ENCODE measurements around the gene DPF1. TPM values are rescaled to one million over a fixed set of nuclear protein-coding genes. Genes with fewer than 3 reads are reported as not detected.
"Not testable (repeated sequence)": the region's sequence is repeated elsewhere in the genome, so short reads cannot be mapped to it uniquely, and the experiment has no call there.

The DPF1 gene
- total RNA-seq, 1 experiment from 2014 or later: 7.5 TPM

DNA sequence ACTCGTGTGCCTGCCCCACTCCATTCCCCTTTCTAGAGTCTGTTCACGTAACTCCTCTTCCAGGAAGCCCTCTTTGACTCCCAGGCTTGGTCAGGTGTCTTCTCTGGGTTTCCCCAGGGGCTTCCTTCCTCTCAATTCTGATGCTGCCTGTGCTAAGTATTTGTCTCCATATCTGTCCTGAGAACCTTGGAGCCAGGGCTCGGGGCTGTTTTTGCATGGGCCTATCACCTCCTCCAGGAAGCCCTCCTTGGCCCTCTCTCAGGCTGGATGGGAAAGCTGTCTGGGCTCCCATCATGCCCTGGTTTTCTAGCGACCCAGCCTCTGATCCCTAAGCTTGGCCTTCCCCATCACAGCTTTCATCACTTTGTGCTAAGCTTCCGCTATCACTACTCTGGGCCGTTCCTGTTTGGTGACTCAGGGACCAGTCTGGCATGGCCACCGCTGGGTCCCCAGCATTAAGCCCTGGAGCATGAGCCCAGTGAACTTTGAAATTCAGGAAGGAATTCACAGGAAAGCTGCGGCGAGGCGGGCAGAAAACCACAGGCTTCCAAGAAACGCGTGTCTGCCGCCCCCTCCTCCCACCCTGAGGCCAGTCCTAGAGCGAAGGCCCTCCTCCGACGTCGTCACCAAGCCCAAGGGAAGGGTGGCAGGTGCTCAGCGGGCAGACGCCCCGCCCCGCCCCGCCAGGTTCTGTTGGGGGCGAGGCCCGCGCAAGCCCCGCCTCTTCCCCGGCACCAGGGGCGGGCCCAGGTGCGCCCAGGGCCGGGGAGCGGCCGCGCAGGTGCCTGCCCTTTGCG, 39.9 kb upstream of the DPF1 start:
- BruUV-seq (replicated peaks): TSS peak; percentile 89
- CTCF ChIA-PET: no interaction called here
- no peaks in the 10 kb centered on the region for H3K27me3 ChIP-seq (ENCODE audit: control insufficient read depth, insufficient read depth, low read length)

DNA sequence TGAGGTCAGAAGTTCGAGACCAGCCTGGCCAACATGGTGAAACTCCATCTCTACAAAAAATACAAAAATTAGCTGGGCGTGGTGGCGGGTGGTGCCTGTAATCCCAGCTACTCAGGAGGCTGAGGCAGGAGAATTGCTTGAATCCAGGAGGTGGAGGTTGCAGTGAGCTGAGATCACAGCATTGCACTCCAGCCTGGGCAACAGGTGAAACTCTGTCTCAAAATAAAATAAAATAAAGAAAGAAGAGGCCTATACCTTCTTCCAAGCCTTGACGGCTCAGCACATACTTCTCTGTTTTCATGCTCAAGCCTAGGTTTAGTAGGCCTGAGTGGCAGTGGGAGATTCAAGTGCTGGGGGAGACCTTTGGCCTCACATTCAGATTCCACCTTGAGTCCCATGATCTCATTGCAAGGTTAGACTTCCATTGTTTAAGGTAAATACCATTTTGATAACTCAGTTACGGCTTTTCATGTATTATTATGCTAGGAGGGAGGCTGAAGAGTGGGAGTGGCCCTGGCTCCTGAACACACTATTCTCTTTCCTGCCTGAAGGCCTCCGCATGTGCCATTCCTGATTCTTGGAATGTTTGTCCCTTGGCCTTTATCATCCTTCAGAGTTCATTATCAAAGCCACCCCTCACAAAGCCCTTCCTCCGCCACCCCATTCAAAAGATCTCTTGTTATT, 38.7 kb upstream of the DPF1 start:
- ChIA-PET CTCF (interaction anchor here (0.6 kb wide), 1 partner anchor 70 kb away, joined by 4 read pairs; no protein-coding TSS in a partner anchor), POLR2A (no interaction called here)
- no TSS peak for BruUV-seq (replicated peaks)
- Histone ChIP-seq H3K27ac (ENCODE audit: low read length) (peak overlapping the region; percentile 81), H3K36me3 (ENCODE audit: control insufficient read depth, insufficient read depth, low read length) (no peaks in the 10 kb centered on the region), H3K27me3 (ENCODE audit: control insufficient read depth, insufficient read depth, low read length) (no peaks in the 10 kb centered on the region), H3K9me3 (ENCODE audit: control insufficient read depth, insufficient read depth, low read depth, low read length) (no peaks in the 10 kb centered on the region), H3K4me3 (ENCODE audit: low read depth in 2 of 2, low read length in 2 of 2) (no peak overlapping the region), H3K4me1 (ENCODE audit: control insufficient read depth, insufficient read depth, low read length) (peaks cover 20% of the 10 kb centered on the region)
- TF ChIP-seq, protein P1, sequence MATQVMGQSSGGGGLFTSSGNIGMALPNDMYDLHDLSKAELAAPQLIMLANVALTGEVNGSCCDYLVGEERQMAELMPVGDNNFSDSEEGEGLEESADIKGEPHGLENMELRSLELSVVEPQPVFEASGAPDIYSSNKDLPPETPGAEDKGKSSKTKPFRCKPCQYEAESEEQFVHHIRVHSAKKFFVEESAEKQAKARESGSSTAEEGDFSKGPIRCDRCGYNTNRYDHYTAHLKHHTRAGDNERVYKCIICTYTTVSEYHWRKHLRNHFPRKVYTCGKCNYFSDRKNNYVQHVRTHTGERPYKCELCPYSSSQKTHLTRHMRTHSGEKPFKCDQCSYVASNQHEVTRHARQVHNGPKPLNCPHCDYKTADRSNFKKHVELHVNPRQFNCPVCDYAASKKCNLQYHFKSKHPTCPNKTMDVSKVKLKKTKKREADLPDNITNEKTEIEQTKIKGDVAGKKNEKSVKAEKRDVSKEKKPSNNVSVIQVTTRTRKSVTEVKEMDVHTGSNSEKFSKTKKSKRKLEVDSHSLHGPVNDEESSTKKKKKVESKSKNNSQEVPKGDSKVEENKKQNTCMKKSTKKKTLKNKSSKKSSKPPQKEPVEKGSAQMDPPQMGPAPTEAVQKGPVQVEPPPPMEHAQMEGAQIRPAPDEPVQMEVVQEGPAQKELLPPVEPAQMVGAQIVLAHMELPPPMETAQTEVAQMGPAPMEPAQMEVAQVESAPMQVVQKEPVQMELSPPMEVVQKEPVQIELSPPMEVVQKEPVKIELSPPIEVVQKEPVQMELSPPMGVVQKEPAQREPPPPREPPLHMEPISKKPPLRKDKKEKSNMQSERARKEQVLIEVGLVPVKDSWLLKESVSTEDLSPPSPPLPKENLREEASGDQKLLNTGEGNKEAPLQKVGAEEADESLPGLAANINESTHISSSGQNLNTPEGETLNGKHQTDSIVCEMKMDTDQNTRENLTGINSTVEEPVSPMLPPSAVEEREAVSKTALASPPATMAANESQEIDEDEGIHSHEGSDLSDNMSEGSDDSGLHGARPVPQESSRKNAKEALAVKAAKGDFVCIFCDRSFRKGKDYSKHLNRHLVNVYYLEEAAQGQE (IDR thresholded peaks at IDR 0.05; ENCODE audit: insufficient read depth in 1 of 2, low read depth in 2 of 2, low read length in 1 of 2): no peak
- in situ Hi-C loops (cut with HindIII; ENCODE audit: low pct_unique_long_range_greater_than_20kb, low sequenced_read_pairs) (no loop called here), intact Hi-C loops (cut with micrococcal nuclease; ENCODE audit: unreplicated experiment) (no loop called here)
- DNase-seq (ENCODE audit: low read depth, low spot score) (no peak), ATAC-seq (no peak)

More for the DNA sequence above, 39.9 kb upstream of the DPF1 start:
- TF ChIP-seq TCF7L2 (IDR thresholded peaks at IDR 0.05; ENCODE audit: low read depth, low read length) (no peak), POLR2AphosphoS5 (IDR thresholded peaks at IDR 0.05; ENCODE audit: low read depth, low read length) (no peak), SIN3A (IDR thresholded peaks at IDR 0.05; ENCODE audit: borderline replicate concordance, insufficient read depth, low read depth, low read length) (no peak)
- TF ChIP-seq, protein P1 (IDR thresholded peaks at IDR 0.05; ENCODE audit: insufficient read depth in 1 of 2, low read depth in 2 of 2, low read length in 1 of 2): no peak
- TF ChIP-seq, protein P2, sequence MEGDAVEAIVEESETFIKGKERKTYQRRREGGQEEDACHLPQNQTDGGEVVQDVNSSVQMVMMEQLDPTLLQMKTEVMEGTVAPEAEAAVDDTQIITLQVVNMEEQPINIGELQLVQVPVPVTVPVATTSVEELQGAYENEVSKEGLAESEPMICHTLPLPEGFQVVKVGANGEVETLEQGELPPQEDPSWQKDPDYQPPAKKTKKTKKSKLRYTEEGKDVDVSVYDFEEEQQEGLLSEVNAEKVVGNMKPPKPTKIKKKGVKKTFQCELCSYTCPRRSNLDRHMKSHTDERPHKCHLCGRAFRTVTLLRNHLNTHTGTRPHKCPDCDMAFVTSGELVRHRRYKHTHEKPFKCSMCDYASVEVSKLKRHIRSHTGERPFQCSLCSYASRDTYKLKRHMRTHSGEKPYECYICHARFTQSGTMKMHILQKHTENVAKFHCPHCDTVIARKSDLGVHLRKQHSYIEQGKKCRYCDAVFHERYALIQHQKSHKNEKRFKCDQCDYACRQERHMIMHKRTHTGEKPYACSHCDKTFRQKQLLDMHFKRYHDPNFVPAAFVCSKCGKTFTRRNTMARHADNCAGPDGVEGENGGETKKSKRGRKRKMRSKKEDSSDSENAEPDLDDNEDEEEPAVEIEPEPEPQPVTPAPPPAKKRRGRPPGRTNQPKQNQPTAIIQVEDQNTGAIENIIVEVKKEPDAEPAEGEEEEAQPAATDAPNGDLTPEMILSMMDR (IDR thresholded peaks at IDR 0.05): no peak
- H3K36me3 ChIP-seq (ENCODE audit: control insufficient read depth, insufficient read depth, low read length): no peaks in the 10 kb centered on the region
- peaks cover 32% of the 10 kb centered on the region for H3K4me1 ChIP-seq (ENCODE audit: control insufficient read depth, insufficient read depth, low read length)
- in situ Hi-C loops (cut with HindIII; ENCODE audit: low pct_unique_long_range_greater_than_20kb, low sequenced_read_pairs): no loop called here
- no peaks in the 10 kb centered on the region for H3K9me3 ChIP-seq (ENCODE audit: control insufficient read depth, insufficient read depth, low read depth, low read length)
- POLR2A ChIA-PET: interaction anchor here (0.6 kb wide), 2 partner anchors 19 to 1902 kb away, joined by 3 read pairs; no protein-coding TSS in a partner anchor
- H3K4me3 ChIP-seq (ENCODE audit: low read depth in 2 of 2, low read length in 2 of 2): peak overlapping the region; percentile 65 to 97
- ATAC-seq (peak; percentile 74), DNase-seq (ENCODE audit: low read depth, low spot score) (no peak)
- peak overlapping the region; percentile 81 for H3K27ac ChIP-seq (ENCODE audit: low read length)
- intact Hi-C loops (cut with micrococcal nuclease; ENCODE audit: unreplicated experiment): no loop called here

DNA sequence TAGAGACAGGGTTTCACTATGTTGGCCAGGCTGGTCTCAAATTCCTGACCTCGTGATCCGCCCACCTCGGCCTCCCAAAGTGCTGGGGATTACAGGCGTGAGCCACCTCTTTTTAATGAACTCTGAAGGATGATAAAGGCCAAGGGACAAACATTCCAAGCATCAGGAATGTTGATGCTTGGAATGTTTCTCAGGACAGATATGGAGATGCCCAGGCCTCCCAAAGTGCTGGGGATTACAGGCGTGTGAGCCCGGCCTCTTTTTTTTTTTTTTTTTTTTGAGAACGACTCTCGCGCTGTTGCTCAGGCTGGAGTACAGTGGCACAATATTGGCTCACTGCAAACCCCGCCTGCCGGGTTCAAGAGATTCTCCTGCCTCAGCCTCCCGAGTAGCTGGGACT, 37.9 kb upstream of the DPF1 start:
- H3K27me3 ChIP-seq (ENCODE audit: control insufficient read depth, insufficient read depth, low read length); BruUV-seq (replicated peaks); in situ Hi-C loops (cut with HindIII; ENCODE audit: low pct_unique_long_range_greater_than_20kb, low sequenced_read_pairs); ATAC-seq; H3K4me3 ChIP-seq (ENCODE audit: low read depth in 2 of 2, low read length in 2 of 2); DNase-seq (ENCODE audit: low read depth, low spot score); H3K9me3 ChIP-seq (ENCODE audit: control insufficient read depth, insufficient read depth, low read depth, low read length); H3K36me3 ChIP-seq (ENCODE audit: control insufficient read depth, insufficient read depth, low read length); H3K27ac ChIP-seq (ENCODE audit: low read length); intact Hi-C loops (cut with micrococcal nuclease; ENCODE audit: unreplicated experiment): not testable (repeated sequence)
- H3K4me1 ChIP-seq (ENCODE audit: control insufficient read depth, insufficient read depth, low read length): peaks cover 16% of the 10 kb centered on the region
- ChIA-PET CTCF (interaction anchor here (0.6 kb wide), 1 partner anchor 70 kb away, joined by 4 read pairs; no protein-coding TSS in a partner anchor), POLR2A (interaction anchor here (0.6 kb wide), 1 partner anchor 16 kb away, joined by 4 read pairs; no protein-coding TSS in a partner anchor)

Measured in Panc1 (cell line).